Right lobe of liver (tissue), 4 donors: ENCODE results near the gene FKBP7.

Experiments
- POLR2A ChIP-seq: fragments of 450-650 bp; IDR thresholded peaks from one replicate; pipeline ENCODE4 v1.6.1; 2017; ENCODE audit warnings: antibody characterized with exemption, mild to moderate bottlenecking
- TF ChIP-seq, protein P1 (sequence below), 4 donors: fragments of 200-600 bp in 3 of 4; fragments of 450-650 bp in 1 of 4; IDR thresholded peaks; one replicate each; pipeline versions ENCODE4 v1.5.1 to v1.8.0; 2016 to 2022; ENCODE audit warnings: antibody characterized with exemption in 4 of 4, mild to moderate bottlenecking in 2 of 4
- donor health status: DM: no; HTN: no; CAD: no.
- donor health status: DM: no; HTN: no; CAD: no.
- donor health status: DM: no; HTN: yes; CAD: no.

DNA sequence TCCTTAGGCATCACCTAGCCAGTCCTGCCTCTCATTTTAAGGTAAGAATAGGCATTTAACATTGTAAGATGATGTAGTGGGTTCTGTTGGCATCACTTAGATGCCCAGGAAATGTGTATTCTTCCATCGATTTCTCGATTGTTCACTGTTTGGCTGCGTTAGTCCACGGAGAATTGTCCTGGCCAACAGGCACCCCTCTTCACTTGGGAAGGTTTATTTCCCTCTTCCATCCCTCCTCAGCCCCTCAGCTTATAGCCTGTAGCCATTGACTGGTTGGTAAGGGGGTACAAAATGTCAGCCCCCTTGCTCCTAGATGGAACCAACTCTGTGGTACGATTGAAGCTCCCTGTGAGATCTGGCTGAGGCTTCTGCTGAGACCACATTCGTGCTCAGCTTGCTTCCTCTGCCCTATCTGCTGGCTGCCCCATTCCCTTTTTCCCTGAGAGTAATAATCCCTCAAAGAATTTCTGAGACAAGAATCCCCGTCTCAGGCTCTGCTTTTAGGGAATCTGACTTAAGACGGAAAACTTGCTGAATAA, 45.3 kb upstream of the FKBP7 start:
- no peak for TF ChIP-seq POLR2A
- TF ChIP-seq, protein P1, sequence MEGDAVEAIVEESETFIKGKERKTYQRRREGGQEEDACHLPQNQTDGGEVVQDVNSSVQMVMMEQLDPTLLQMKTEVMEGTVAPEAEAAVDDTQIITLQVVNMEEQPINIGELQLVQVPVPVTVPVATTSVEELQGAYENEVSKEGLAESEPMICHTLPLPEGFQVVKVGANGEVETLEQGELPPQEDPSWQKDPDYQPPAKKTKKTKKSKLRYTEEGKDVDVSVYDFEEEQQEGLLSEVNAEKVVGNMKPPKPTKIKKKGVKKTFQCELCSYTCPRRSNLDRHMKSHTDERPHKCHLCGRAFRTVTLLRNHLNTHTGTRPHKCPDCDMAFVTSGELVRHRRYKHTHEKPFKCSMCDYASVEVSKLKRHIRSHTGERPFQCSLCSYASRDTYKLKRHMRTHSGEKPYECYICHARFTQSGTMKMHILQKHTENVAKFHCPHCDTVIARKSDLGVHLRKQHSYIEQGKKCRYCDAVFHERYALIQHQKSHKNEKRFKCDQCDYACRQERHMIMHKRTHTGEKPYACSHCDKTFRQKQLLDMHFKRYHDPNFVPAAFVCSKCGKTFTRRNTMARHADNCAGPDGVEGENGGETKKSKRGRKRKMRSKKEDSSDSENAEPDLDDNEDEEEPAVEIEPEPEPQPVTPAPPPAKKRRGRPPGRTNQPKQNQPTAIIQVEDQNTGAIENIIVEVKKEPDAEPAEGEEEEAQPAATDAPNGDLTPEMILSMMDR (IDR thresholded peaks at IDR 0.05): no peak
